CD1c-positive myeloid dendritic cell (primary cell): ENCODE measurements around the gene MKRN2OS.
A peak's percentile ranks its signal among the peaks of the same experiment; 100 is the strongest.

Experiments
- DNase-seq: peaks from one replicate; pipeline ENCODE4 v3.0.0-alpha.2; 2016; ENCODE audit errors: extremely low spot score

The MKRN2OS gene

GRCh38 chr3:12513694-12514446 is 31.4 kb downstream of the MKRN2OS start:
- no peak for DNase-seq

GRCh38 chr3:12512534-12513118 is 32.7 kb downstream of the MKRN2OS start:
- no peak for DNase-seq

GRCh38 chr3:12509466-12509865 is 35.8 kb downstream of the MKRN2OS start:
- no peak for DNase-seq

- no peak for DNase-seq
These were observed 37.0 kb downstream of the MKRN2OS start for GRCh38 chr3:12508291-12508700.

- DNase-seq = no peak
These were observed 37.6 kb downstream of the MKRN2OS start for GRCh38 chr3:12507591-12508281.

GRCh38 chr3:12506201-12506709 is 39.0 kb downstream of the MKRN2OS start:
- DNase-seq = no peak

- DNase-seq = peak; percentile 48
These were observed 42.0 kb downstream of the MKRN2OS start for GRCh38 chr3:12503126-12503957.

GRCh38 chr3:12501360-12502020 is 43.8 kb downstream of the MKRN2OS start:
- no peak for DNase-seq

- DNase-seq = no peak
These were observed 45.8 kb downstream of the MKRN2OS start for GRCh38 chr3:12499474-12499873.

GRCh38 chr3:12496453-12496761 is 48.9 kb downstream of the MKRN2OS start:
- DNase-seq = no peak

GRCh38 chr3:12495749-12496452 is 49.4 kb downstream of the MKRN2OS start:
- DNase-seq = no peak

GRCh38 chr3:12490547-12490946 is 54.8 kb downstream of the MKRN2OS start:
- no peak for DNase-seq

- DNase-seq = no peak
These were observed 55.5 kb downstream of the MKRN2OS start for GRCh38 chr3:12489832-12490231.
